ENCODE results near the gene KIAA1958. TPM values are rescaled to one million over a fixed set of nuclear protein-coding genes. Genes with fewer than 3 reads are reported as not detected.

Gene KIAA1958
- total and polyA plus RNA-seq, 9 donors: 5.7 to 40.3 (median 24.1) TPM

DNA sequence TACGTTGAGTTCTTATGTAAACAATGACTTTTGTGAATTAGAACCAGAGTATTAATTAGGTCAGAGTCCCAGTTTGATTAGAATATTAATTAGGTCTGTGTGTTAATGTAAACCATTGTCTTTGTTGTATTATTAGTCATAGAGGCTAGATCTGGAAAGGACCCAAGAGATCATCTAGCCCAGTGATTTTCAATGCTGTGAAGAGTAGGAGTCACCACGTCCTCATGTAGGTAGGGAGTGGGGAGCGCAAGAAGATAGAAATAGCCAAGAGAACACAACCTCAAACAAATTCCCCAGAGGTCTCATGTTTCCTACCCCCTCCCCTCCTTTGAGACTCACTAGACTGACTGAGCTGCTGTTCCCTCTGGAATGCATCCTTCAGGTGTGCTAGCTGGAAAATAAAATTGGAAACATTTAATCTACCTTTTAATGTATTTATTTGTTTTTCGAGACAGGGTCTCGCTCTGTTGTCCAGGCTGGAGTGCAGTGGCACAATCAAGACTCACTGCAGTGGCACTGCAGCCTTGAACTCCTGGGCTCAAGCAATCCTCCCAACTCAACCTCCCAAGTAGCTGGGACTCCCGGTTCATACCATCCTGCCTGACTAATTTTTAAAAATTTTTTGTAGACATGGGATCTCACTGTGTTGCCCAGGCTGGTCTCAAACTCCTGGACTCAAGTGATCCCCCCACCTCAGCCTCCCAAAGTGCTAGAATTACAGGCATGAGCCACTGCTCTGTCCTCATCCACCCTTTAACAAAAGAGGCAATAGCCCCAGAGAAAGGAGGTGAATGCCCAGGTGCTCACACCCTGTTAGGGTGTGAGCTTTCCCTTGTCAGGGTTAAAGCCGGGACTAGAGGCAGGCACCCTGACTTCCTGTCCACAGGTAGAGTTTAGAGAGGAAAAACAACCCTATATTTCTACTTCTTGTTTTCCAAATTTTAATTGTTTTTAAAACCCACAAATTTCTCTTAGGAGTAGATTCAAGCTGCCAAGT, 138.4 kb downstream of the KIAA1958 start:
- intact Hi-C loops (cut with DNase I): no loop called here
- TF ChIP-seq, protein P1, sequence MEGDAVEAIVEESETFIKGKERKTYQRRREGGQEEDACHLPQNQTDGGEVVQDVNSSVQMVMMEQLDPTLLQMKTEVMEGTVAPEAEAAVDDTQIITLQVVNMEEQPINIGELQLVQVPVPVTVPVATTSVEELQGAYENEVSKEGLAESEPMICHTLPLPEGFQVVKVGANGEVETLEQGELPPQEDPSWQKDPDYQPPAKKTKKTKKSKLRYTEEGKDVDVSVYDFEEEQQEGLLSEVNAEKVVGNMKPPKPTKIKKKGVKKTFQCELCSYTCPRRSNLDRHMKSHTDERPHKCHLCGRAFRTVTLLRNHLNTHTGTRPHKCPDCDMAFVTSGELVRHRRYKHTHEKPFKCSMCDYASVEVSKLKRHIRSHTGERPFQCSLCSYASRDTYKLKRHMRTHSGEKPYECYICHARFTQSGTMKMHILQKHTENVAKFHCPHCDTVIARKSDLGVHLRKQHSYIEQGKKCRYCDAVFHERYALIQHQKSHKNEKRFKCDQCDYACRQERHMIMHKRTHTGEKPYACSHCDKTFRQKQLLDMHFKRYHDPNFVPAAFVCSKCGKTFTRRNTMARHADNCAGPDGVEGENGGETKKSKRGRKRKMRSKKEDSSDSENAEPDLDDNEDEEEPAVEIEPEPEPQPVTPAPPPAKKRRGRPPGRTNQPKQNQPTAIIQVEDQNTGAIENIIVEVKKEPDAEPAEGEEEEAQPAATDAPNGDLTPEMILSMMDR (IDR thresholded peaks at IDR 0.05): no peak
- TF ChIP-seq POLR2A (IDR thresholded peaks at IDR 0.05) (no peak), EP300 (IDR thresholded peaks at IDR 0.05) (no peak)
- no peak for DNase-seq
- 66 to 75% (median 71%) methylated on average over 7 of the region's 7 CpGs for WGBS, 3 donors
- H3K27me3 ChIP-seq: no peaks in the 10 kb centered on the region
- H3K4me3 ChIP-seq: no peak overlapping the region
- no peaks in the 10 kb centered on the region for H3K36me3 ChIP-seq
- no peak overlapping the region for H3K27ac ChIP-seq
- H3K4me1 ChIP-seq (ENCODE audit: insufficient read depth): peaks cover 6% of the 10 kb centered on the region
- no peaks in the 10 kb centered on the region for H3K9me3 ChIP-seq

GRCh38 chr9:112629671-112630485, 143.3 kb downstream of the KIAA1958 start:
- 74 to 82% (median 77%) methylated on average over 6 of the region's 6 CpGs for WGBS, 3 donors

DNA sequence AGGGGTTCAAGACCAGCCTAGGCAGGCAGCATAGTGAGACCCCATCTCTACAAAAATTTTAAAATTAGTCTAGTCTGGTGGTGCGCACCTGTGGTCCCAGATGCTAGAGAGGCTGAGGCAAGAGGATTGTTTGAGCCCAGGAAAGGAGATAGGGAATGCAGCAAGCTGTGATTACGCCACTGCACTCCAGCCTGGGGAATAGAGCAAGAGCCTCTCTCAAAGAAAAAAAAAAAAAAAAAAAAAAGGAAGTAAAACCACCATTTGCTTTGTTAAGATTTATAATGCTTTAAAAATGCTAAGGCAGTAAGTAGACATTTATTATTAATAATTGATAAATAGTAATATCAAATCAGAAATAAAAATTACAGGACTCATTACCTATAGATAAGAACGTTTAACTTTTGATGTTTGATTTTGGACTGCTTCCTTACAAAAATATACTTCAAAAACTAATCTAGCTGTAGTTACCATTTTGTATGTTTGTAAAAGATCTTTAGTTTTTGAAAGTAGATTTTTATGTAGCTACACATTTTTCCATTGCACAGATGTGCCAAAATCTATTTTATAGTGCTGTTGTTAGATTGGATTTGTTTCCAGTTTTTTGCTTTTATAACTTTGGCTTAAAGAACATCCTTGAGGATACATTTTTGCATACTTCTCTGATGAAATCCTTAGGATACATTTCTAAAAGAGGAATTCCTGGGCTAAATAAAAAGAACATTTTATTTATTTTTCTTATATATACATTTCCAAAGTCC, 144.9 kb downstream of the KIAA1958 start:
- Histone ChIP-seq H3K4me1 (ENCODE audit: insufficient read depth) (peaks cover 2% of the 10 kb centered on the region), H3K27ac (no peak overlapping the region), H3K27me3 (no peaks in the 10 kb centered on the region), H3K9me3 (no peaks in the 10 kb centered on the region), H3K36me3 (no peaks in the 10 kb centered on the region), H3K4me3 (no peak overlapping the region)
- intact Hi-C loops (cut with DNase I): no loop called here
- 80 to 81% (median 80%) methylated on average over 3 of the region's 3 CpGs for WGBS, 3 donors
- TF ChIP-seq POLR2A (IDR thresholded peaks at IDR 0.05): no peak
- no peak for DNase-seq

More at GRCh38 chr9:112629671-112630485, 143.3 kb downstream of the KIAA1958 start:
- no peaks in the 10 kb centered on the region for H3K27me3 ChIP-seq
- no peaks in the 10 kb centered on the region for H3K36me3 ChIP-seq
- no peak overlapping the region for H3K27ac ChIP-seq
- TF ChIP-seq POLR2A (IDR thresholded peaks at IDR 0.05) (no peak), EP300 (IDR thresholded peaks at IDR 0.05) (no peak)
- TF ChIP-seq, protein P1 (IDR thresholded peaks at IDR 0.05): no peak
- peaks cover 2% of the 10 kb centered on the region for H3K4me1 ChIP-seq (ENCODE audit: insufficient read depth)
- no peaks in the 10 kb centered on the region for H3K9me3 ChIP-seq
- intact Hi-C loops (cut with DNase I): no loop called here
- no peak for DNase-seq
- no peak overlapping the region for H3K4me3 ChIP-seq

DNA sequence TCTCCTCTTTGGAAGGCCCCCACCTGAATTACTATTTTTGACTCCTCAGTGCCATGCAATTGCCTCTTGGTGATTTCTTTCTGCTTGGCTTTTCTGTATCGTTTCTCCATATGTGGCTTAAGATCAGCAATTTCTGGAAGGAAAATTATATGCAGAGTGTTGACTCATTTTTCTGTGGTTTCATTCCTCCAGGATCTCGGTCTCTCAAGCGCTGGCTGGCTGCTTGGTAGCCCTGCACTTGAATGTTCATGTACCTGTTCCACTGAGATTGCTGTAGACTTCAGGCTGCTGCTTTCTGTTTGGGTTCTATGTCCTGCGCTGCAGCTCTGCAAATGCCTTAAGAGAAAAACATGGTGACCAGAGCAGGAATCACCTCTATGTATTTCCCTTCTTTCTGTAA, 153.7 kb downstream of the KIAA1958 start:
- 98 to 99% (median 99%) methylated on average over 4 of the region's 4 CpGs for WGBS, 3 donors
- no peak for DNase-seq
- Histone ChIP-seq H3K27ac (no peak overlapping the region), H3K9me3 (no peaks in the 10 kb centered on the region), H3K36me3 (no peaks in the 10 kb centered on the region), H3K4me1 (ENCODE audit: insufficient read depth) (no peaks in the 10 kb centered on the region), H3K27me3 (no peaks in the 10 kb centered on the region), H3K4me3 (no peak overlapping the region)
- TF ChIP-seq POLR2A (IDR thresholded peaks at IDR 0.05) (no peak), EP300 (IDR thresholded peaks at IDR 0.05) (no peak)
- TF ChIP-seq, protein P1 (IDR thresholded peaks at IDR 0.05): no peak
- intact Hi-C loops (cut with DNase I): no loop called here
